ENCODE data around the gene MUC15. TPM values are rescaled to one million over a fixed set of nuclear protein-coding genes. Genes with fewer than 3 reads are reported as not detected.

MUC15 gene
- polyA plus RNA-seq, 6 donors from 2014 or later = not detected

DNA sequence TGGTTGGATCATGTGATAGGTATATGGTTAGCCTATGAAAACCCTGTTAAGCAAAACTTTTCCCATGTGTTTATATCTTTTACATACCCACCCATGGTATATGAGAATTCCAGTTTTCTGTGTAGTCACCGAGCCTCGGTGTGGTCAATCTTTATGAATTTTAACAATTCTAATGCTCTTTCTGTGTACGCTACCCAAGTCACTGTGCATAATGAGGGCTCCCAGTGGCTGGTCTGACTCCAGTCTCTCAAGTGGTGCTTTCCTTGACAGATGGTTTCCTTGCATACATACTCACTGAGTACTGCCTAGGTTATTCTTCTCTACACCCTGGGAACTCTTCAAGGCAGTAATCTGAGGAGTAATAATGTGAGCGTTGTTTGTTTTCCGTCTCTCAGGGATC lies 17.6 kb downstream of the MUC15 start:
- ATAC-seq (ENCODE audit: low read depth in 2 of 2) = no peak
- Mint-ChIP-seq H3K36me3 (no peaks in the 10 kb centered on the region), H3K9me3 (peaks cover 0 to 7% (median 0%) of the 10 kb centered on the region in 7 donors)

DNA sequence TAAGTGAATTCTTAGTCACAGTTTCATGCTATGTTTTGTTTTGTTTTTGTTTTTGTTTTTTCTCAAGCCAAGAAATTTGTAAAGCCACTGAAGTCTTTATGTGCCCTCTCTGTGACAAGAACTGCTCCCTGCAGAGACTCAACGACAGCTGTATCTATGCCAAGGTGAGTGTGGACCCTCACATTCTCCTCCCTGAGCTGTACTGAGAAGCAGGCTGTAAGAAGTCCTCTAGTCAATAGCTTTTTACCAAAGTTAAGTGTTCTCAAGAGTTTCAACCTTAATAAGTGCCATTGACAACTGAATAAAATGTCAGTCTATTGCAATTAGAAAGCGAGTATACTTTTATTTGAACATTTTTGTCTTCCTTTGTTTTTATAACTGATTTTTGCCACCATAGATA lies 18.9 kb downstream of the MUC15 start:
- H3K9me3 Mint-ChIP-seq = peaks cover 0 to 7% (median 0%) of the 10 kb centered on the region in 7 donors
- no peak overlapping the region for H3K27ac Mint-ChIP-seq
- H3K4me1 Mint-ChIP-seq = no peaks in the 10 kb centered on the region
- H3K27me3 Mint-ChIP-seq = no peaks in the 10 kb centered on the region
- DNase-seq (no peak), ATAC-seq (ENCODE audit: low read depth in 2 of 2) (no peak)
- no peaks in the 10 kb centered on the region for H3K36me3 Mint-ChIP-seq
- H3K4me3 Mint-ChIP-seq = no peak overlapping the region

More for the DNA sequence above, 17.6 kb downstream of the MUC15 start:
- H3K27me3 Mint-ChIP-seq = no peaks in the 10 kb centered on the region
- H3K27ac Mint-ChIP-seq = peak overlapping the region in 1 of 6 donors; percentile 1
- DNase-seq = no peak
- no peaks in the 10 kb centered on the region for H3K4me1 Mint-ChIP-seq
- no peak overlapping the region for H3K4me3 Mint-ChIP-seq

GRCh38 chr11:26551186-26551801 lies 20.8 kb downstream of the MUC15 start:
- no peak for ATAC-seq (ENCODE audit: low read depth in 2 of 2)
- peaks cover 0 to 3% (median 0%) of the 10 kb centered on the region in 7 donors for H3K9me3 Mint-ChIP-seq
- DNase-seq = no peak
- H3K4me1 Mint-ChIP-seq = no peaks in the 10 kb centered on the region
- H3K36me3 Mint-ChIP-seq = no peaks in the 10 kb centered on the region
- no peak overlapping the region for H3K4me3 Mint-ChIP-seq
- no peaks in the 10 kb centered on the region for H3K27me3 Mint-ChIP-seq
- no peak overlapping the region for H3K27ac Mint-ChIP-seq

DNA sequence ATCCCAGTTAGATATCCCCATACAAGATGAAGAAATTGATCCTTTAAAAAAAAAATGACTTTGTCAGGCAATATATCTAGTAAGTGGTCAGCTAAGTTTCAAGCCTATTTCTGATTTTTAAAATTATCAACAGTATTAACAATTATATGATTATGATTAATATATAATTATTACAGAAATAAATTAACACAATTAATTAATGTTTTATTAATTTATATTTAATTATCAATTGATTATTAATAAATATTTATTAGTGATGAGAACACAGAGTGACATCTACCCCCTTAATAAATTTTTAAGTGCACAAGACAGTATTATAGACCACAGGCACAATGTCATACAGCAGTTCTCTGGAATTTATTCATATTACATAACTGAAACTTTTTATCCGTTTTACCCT lies 22.0 kb downstream of the MUC15 start:
- no peak for DNase-seq
- H3K9me3 Mint-ChIP-seq = peaks cover 0 to 3% (median 0%) of the 10 kb centered on the region in 7 donors
- no peak overlapping the region for H3K27ac Mint-ChIP-seq
- H3K4me3 Mint-ChIP-seq = no peak overlapping the region
- H3K4me1 Mint-ChIP-seq = no peaks in the 10 kb centered on the region
- H3K27me3 Mint-ChIP-seq = no peaks in the 10 kb centered on the region
- H3K36me3 Mint-ChIP-seq = no peaks in the 10 kb centered on the region
- ATAC-seq (ENCODE audit: low read depth in 2 of 2) = no peak

GRCh38 chr11:26549176-26549575 lies 22.9 kb downstream of the MUC15 start:
- DNase-seq (no peak), ATAC-seq (ENCODE audit: low read depth in 2 of 2) (no peak)
- H3K27me3 Mint-ChIP-seq = no peaks in the 10 kb centered on the region
- peaks cover 0 to 1% (median 0%) of the 10 kb centered on the region in 7 donors for H3K9me3 Mint-ChIP-seq
- no peaks in the 10 kb centered on the region for H3K36me3 Mint-ChIP-seq
- no peaks in the 10 kb centered on the region for H3K4me1 Mint-ChIP-seq
- no peak overlapping the region for H3K27ac Mint-ChIP-seq
- no peak overlapping the region for H3K4me3 Mint-ChIP-seq

- Mint-ChIP-seq H3K4me3 (no peak overlapping the region), H3K9me3 (peaks cover 0 to 26% (median 8%) of the 10 kb centered on the region in 7 donors), H3K4me1 (no peaks in the 10 kb centered on the region), H3K36me3 (no peaks in the 10 kb centered on the region), H3K27me3 (no peaks in the 10 kb centered on the region), H3K27ac (no peak overlapping the region)
- DNase-seq (no peak), ATAC-seq (ENCODE audit: low read depth in 2 of 2) (no peak)
Observed at GRCh38 chr11:26541870-26542269, 30.2 kb downstream of the MUC15 start.

DNA sequence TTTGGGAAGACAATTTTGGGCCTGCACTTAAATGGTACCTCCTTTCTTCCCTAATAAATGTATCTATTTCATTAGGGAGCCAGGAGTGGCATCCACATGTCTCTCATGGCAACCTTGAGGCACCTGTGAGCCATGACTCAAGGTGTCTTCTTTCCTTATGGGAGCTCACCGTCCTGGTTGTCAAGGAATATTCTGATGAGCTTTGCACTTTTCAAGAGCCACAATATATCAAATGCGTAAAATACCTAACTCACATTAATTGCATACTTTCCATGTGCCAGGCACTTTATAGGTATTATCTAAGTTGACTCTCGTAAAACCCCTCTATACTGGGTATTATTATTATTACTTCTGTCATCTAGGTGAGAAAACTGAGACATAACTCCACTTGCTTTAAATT lies 32.5 kb downstream of the MUC15 start:
- Mint-ChIP-seq H3K4me3 (no peak overlapping the region), H3K27ac (no peak overlapping the region), H3K36me3 (no peaks in the 10 kb centered on the region), H3K4me1 (no peaks in the 10 kb centered on the region), H3K27me3 (no peaks in the 10 kb centered on the region), H3K9me3 (peaks cover 0 to 26% (median 8%) of the 10 kb centered on the region in 7 donors)
- no peak for DNase-seq
- no peak for ATAC-seq (ENCODE audit: low read depth in 2 of 2)

- no peaks in the 10 kb centered on the region for H3K36me3 Mint-ChIP-seq
- H3K27me3 Mint-ChIP-seq = no peaks in the 10 kb centered on the region
- no peak overlapping the region for H3K4me3 Mint-ChIP-seq
- ATAC-seq (ENCODE audit: low read depth in 2 of 2) (no peak), DNase-seq (no peak)
- H3K4me1 Mint-ChIP-seq = no peaks in the 10 kb centered on the region
- no peak overlapping the region for H3K27ac Mint-ChIP-seq
- peaks cover 0 to 16% (median 6%) of the 10 kb centered on the region in 7 donors for H3K9me3 Mint-ChIP-seq
Observed at GRCh38 chr11:26537341-26537740, 34.7 kb downstream of the MUC15 start.

DNA sequence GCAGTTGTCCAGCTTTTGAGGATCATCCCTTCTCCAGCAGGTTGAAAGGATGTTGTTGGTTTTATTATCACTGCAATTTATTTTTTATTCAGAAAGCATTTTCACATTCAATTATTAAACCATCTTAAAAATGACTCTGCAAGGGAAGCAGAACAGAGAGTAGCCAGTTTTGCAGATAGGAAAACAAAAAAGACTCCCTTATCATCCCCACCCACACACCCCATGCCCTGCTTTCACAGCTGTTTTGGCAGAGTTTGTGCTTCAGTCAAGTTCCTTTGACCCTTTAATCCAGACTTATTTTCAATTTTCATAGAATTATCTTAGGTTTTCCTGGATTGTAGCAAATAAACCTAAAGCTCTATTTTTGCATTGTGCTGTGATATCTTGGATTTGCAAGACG lies 44.4 kb downstream of the MUC15 start:
- H3K4me1 Mint-ChIP-seq = no peaks in the 10 kb centered on the region
- ATAC-seq (ENCODE audit: low read depth in 2 of 2) (no peak), DNase-seq (no peak)
- H3K9me3 Mint-ChIP-seq = peaks cover 0 to 3% (median 0%) of the 10 kb centered on the region in 7 donors
- no peak overlapping the region for H3K27ac Mint-ChIP-seq
- no peak overlapping the region for H3K4me3 Mint-ChIP-seq
- no peaks in the 10 kb centered on the region for H3K36me3 Mint-ChIP-seq
- no peaks in the 10 kb centered on the region for H3K27me3 Mint-ChIP-seq

DNA sequence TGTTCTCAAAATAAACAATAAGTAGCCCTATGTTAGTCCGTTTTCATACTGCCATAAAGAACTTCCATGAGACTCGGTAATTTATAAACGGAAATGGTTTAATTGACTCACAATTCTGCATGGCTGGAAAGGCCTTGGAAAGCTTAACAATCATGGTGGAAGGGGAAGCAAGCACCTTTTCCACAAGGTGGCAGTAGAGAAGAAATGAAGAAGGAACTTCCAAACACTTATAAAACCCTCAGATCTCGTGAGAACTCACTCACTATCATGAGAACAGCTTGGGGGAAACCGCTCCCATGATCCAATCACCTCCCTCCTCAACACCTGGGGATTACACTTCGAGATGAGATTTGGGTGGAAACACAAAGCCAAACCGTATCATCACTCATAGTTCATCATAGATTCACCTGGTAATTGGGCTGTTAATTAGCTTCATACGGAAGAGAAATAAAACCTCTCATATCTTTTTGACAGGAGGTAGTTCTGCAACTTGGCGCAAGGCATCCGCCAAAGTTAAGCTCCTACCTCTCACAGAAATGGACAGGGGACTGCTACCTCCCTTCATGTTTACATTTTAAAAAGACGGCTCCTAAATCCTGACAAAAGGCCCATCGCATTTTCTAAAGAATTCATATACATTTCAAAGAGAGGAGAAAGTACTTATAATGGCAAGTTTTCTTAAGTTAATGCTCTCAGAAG lies 49.0 kb downstream of the MUC15 start:
- Mint-ChIP-seq H3K4me3 (no peak overlapping the region), H3K27me3 (no peaks in the 10 kb centered on the region), H3K9me3 (peaks cover 0 to 3% (median 0%) of the 10 kb centered on the region in 7 donors), H3K4me1 (no peaks in the 10 kb centered on the region), H3K36me3 (no peaks in the 10 kb centered on the region), H3K27ac (no peak overlapping the region)
- no peak for DNase-seq
- no peak for ATAC-seq (ENCODE audit: low read depth in 2 of 2)

GRCh38 chr11:26519469-26519868 lies 52.6 kb downstream of the MUC15 start:
- ATAC-seq (ENCODE audit: low read depth in 2 of 2) = no peak
- Mint-ChIP-seq H3K36me3 (no peaks in the 10 kb centered on the region), H3K27ac (no peak overlapping the region), H3K27me3 (no peaks in the 10 kb centered on the region), H3K9me3 (peaks cover 0 to 3% (median 0%) of the 10 kb centered on the region in 7 donors), H3K4me1 (no peaks in the 10 kb centered on the region), H3K4me3 (no peak overlapping the region)
- DNase-seq = no peak

- H3K36me3 Mint-ChIP-seq = no peaks in the 10 kb centered on the region
- no peak overlapping the region for H3K4me3 Mint-ChIP-seq
- no peak for DNase-seq
- no peak for ATAC-seq (ENCODE audit: low read depth in 2 of 2)
- no peak overlapping the region for H3K27ac Mint-ChIP-seq
- H3K9me3 Mint-ChIP-seq = peaks cover 0 to 1% (median 0%) of the 10 kb centered on the region in 7 donors
- no peaks in the 10 kb centered on the region for H3K4me1 Mint-ChIP-seq
- H3K27me3 Mint-ChIP-seq = no peaks in the 10 kb centered on the region
Observed at GRCh38 chr11:26512196-26512595, 59.9 kb downstream of the MUC15 start.

DNA sequence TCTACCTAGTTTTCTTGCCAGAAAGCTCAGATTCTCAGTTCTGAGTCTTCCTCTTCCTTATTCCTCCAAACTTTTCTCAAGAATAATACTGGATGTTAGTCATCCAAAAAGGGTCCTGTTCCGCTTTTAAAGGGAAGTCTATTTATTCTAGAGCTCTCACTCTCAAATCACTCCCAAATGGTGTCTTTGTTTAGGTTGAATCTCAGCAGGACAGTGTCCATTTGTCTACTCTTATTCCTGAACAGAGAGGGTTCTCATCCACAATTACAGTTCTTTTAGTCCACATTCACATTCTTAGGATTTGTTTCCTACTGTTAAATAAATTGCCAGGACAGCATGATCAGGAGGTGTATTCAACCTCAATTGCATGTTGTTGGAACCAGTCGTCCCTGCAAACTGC lies 61.3 kb downstream of the MUC15 start:
- no peak overlapping the region for H3K27ac Mint-ChIP-seq
- ATAC-seq (ENCODE audit: low read depth in 2 of 2) (no peak), DNase-seq (no peak)
- H3K4me3 Mint-ChIP-seq = no peak overlapping the region
- no peaks in the 10 kb centered on the region for H3K4me1 Mint-ChIP-seq
- H3K9me3 Mint-ChIP-seq = peaks cover 0 to 1% (median 0%) of the 10 kb centered on the region in 7 donors
- no peaks in the 10 kb centered on the region for H3K27me3 Mint-ChIP-seq
- no peaks in the 10 kb centered on the region for H3K36me3 Mint-ChIP-seq

GRCh38 chr11:26510164-26510563 lies 61.9 kb downstream of the MUC15 start:
- Mint-ChIP-seq H3K9me3 (peaks cover 0 to 3% (median 0%) of the 10 kb centered on the region in 7 donors), H3K27me3 (no peaks in the 10 kb centered on the region), H3K4me1 (no peaks in the 10 kb centered on the region), H3K36me3 (no peaks in the 10 kb centered on the region), H3K4me3 (no peak overlapping the region), H3K27ac (no peak overlapping the region)
- ATAC-seq (ENCODE audit: low read depth in 2 of 2) (no peak), DNase-seq (no peak)
